IPS DF 19.7 (cell line): ENCODE data around the gene CEP112.

Experiments
- DNase-seq: peaks from one replicate; pipeline ENCODE4 v3.0.0-alpha.2; 2013; ENCODE audit warnings: low read depth, low spot score

Gene CEP112

GRCh38 chr17:66211047-66211810, 19.3 kb upstream of the CEP112 start:
- no peak for DNase-seq

- DNase-seq: no peak
These were observed 18.3 kb upstream of the CEP112 start for GRCh38 chr17:66210208-66210574.

- no peak for DNase-seq
These were observed 16.0 kb upstream of the CEP112 start for GRCh38 chr17:66207936-66208335.

- no peak for DNase-seq
These were observed 11.5 kb upstream of the CEP112 start for GRCh38 chr17:66203274-66204015.

- peak; percentile 33 for DNase-seq
These were observed 8.8 kb upstream of the CEP112 start for GRCh38 chr17:66200685-66201092.

GRCh38 chr17:66198242-66198641, 6.3 kb upstream of the CEP112 start:
- DNase-seq: no peak

GRCh38 chr17:66192378-66192687, 400 bp upstream of the CEP112 start:
- DNase-seq: no peak

- DNase-seq: no peak
These were observed 968 bp downstream of the CEP112 start for GRCh38 chr17:66190738-66191592.

GRCh38 chr17:66187718-66188117, 4.2 kb downstream of the CEP112 start:
- no peak for DNase-seq

GRCh38 chr17:66185862-66186261, 6.1 kb downstream of the CEP112 start:
- no peak for DNase-seq

GRCh38 chr17:66184392-66184791, 7.5 kb downstream of the CEP112 start:
- DNase-seq: no peak

- DNase-seq: no peak
These were observed 8.4 kb downstream of the CEP112 start for GRCh38 chr17:66183529-66183928.

GRCh38 chr17:66178642-66179041, 13.3 kb downstream of the CEP112 start:
- DNase-seq: no peak

GRCh38 chr17:66177048-66177447, 14.9 kb downstream of the CEP112 start:
- DNase-seq: no peak

- DNase-seq: no peak
These were observed 16.0 kb downstream of the CEP112 start for GRCh38 chr17:66175892-66176291.

- no peak for DNase-seq
These were observed 19.2 kb downstream of the CEP112 start for GRCh38 chr17:66172691-66173223.

- DNase-seq: no peak
These were observed 19.8 kb downstream of the CEP112 start for GRCh38 chr17:66172144-66172543.

- DNase-seq: no peak
These were observed 20.2 kb downstream of the CEP112 start for GRCh38 chr17:66171692-66172091.

GRCh38 chr17:66171172-66171571, 20.8 kb downstream of the CEP112 start:
- no peak for DNase-seq

- DNase-seq: no peak
These were observed 22.1 kb downstream of the CEP112 start for GRCh38 chr17:66169839-66170238.

GRCh38 chr17:66167189-66167815, 24.6 kb downstream of the CEP112 start:
- no peak for DNase-seq
